Smooth muscle cell (in vitro differentiated cells): ENCODE measurements around the gene TMEM218. TPM values are rescaled to one million over a fixed set of nuclear protein-coding genes. Genes with fewer than 3 reads are reported as not detected.

Experiments used
- DNase-seq: peaks from one replicate; lab custom pipeline; 2025; ENCODE audit not compliant: unreplicated experiment; lab: John Stamatoyannopoulos, UW
- H2AFZ ChIP-seq: fragments of 200-600 bp; sonication (generic); 2 replicates; pipeline ENCODE4 v1.6.0; 2016; ENCODE audit warnings: antibody characterized with exemption, low read depth, mild to moderate bottlenecking
- H3F3A ChIP-seq: fragments of 200-600 bp; sonication (generic); 2 replicates; pipeline ENCODE4 v1.6.0; 2017; ENCODE audit warnings: antibody characterized with exemption, low read depth
- H3K27ac ChIP-seq: fragments of 200-600 bp; sonication (generic); 2 replicates; pipeline ENCODE4 v1.5.1; 2016; ENCODE audit warnings: low read depth, mild to moderate bottlenecking
- H3K27me3 ChIP-seq: fragments of 200-600 bp; sonication (generic); 2 replicates; pipeline ENCODE4 v1.6.1; 2016; ENCODE audit warnings: low read depth, mild to moderate bottlenecking
- H3K36me3 ChIP-seq: fragments of 200-600 bp; sonication (generic); 2 replicates; pipeline ENCODE4 v1.5.1; 2016; ENCODE audit warnings: low read depth
- H3K4me1 ChIP-seq: fragments of 200-600 bp; sonication (generic); 2 replicates; pipeline ENCODE4 v1.5.1; 2016; ENCODE audit warnings: low read depth
- H3K4me2 ChIP-seq: fragments of 200-600 bp; sonication (generic); 2 replicates; pipeline ENCODE4 v1.6.0; 2016; ENCODE audit warnings: mild to moderate bottlenecking
- H3K4me3 ChIP-seq: fragments of 200-600 bp; sonication (generic); 2 replicates; pipeline ENCODE4 v1.5.1; 2016; ENCODE audit warnings: mild to moderate bottlenecking
- H3K79me2 ChIP-seq: fragments of 200-600 bp; sonication (generic); 2 replicates; pipeline ENCODE4 v1.6.0; 2016; ENCODE audit warnings: low read depth, mild to moderate bottlenecking
- H3K9ac ChIP-seq: fragments of 200-600 bp; sonication (generic); 2 replicates; pipeline ENCODE4 v1.6.0; 2016; ENCODE audit warnings: low read depth
- H3K9me3 ChIP-seq: fragments of 200-600 bp; sonication (generic); replicated peaks from 2 replicates; pipeline ENCODE4 v1.5.1; 2016; ENCODE audit warnings: low read depth
- H4K20me1 ChIP-seq: fragments of 200-600 bp; sonication (generic); 2 replicates; pipeline ENCODE4 v1.6.0; 2016; ENCODE audit warnings: low read depth
- CTCF ChIP-seq: fragments of 200-600 bp; sonication (generic); IDR thresholded peaks from 2 replicates; pipeline ENCODE4 v1.5.1; 2017; ENCODE audit warnings: borderline replicate concordance, mild to moderate bottlenecking, antibody characterized with exemption; ENCODE audit not compliant: insufficient read depth, poor library complexity, severe bottlenecking
- WGBS: methylation state at CpG from one replicate; pipeline ENCODE4 v1.1.7; 2016; ENCODE audit warnings: low lambda C conversion rate; 5-methylcytosine and 5-hydroxymethylcytosine counted together
- polyA plus RNA-seq: library from polyadenylated mRNA; unstranded; fragments of >200 nt; fragmentation: Nextera tagmentation; extraction: Ambion mirVana; gene quantifications from 2 replicates; pipeline ENCODE4 v1.2.1, GENCODE V29; 2016
- total RNA-seq: library from RNA; depleted of rRNA; stranded (reverse); fragments of >200 nt; gene quantifications from 2 replicates; pipeline ENCODE4 v1.2.3, GENCODE V29; 2014

TMEM218 gene
- total and polyA plus RNA-seq, 2 experiments from 2014 or later: 22.1 to 30.7 TPM

GRCh38 chr11:125070699-125071254 lies 40.6 kb downstream of the TMEM218 start:
- peak overlapping the region; percentile 2 for H3K27ac ChIP-seq
- no peaks in the 10 kb centered on the region for H4K20me1 ChIP-seq
- H3K9ac ChIP-seq: no peak overlapping the region
- no peaks in the 10 kb centered on the region for H3K79me2 ChIP-seq
- no peak for TF ChIP-seq CTCF
- peak overlapping the region; percentile 21 for H3K4me2 ChIP-seq
- peaks cover 8% of the 10 kb centered on the region for H3K4me1 ChIP-seq
- DNase-seq: no peak
- 82% methylated on average over 7 of the region's 7 CpGs for WGBS
- no peaks in the 10 kb centered on the region for H3K9me3 ChIP-seq
- H3F3A ChIP-seq: no peaks in the 10 kb centered on the region
- peaks cover 6% of the 10 kb centered on the region for H3K27me3 ChIP-seq
- no peak overlapping the region for H2AFZ ChIP-seq
- no peak overlapping the region for H3K4me3 ChIP-seq
- H3K36me3 ChIP-seq: no peaks in the 10 kb centered on the region

- H3K4me2 ChIP-seq: no peak overlapping the region
Measured at GRCh38 chr11:125069796-125070195, 41.6 kb downstream of the TMEM218 start.

GRCh38 chr11:125069008-125069407 lies 42.4 kb downstream of the TMEM218 start:
- H3K9ac ChIP-seq: no peak overlapping the region
- H3K9me3 ChIP-seq: no peaks in the 10 kb centered on the region
- DNase-seq: no peak
- H3K79me2 ChIP-seq: no peaks in the 10 kb centered on the region
- H3K4me1 ChIP-seq: peaks cover 8% of the 10 kb centered on the region
- H3F3A ChIP-seq: no peaks in the 10 kb centered on the region
- H3K4me3 ChIP-seq: no peak overlapping the region
- H4K20me1 ChIP-seq: no peaks in the 10 kb centered on the region
- H3K36me3 ChIP-seq: no peaks in the 10 kb centered on the region
- no peak overlapping the region for H3K27ac ChIP-seq
- TF ChIP-seq CTCF: no peak
- no peak overlapping the region for H3K4me2 ChIP-seq
- peaks cover 24% of the 10 kb centered on the region for H3K27me3 ChIP-seq
- WGBS: 72% methylated on average over 4 of the region's 4 CpGs
- H2AFZ ChIP-seq: no peak overlapping the region

More at GRCh38 chr11:125069796-125070195, 41.6 kb downstream of the TMEM218 start:
- TF ChIP-seq CTCF: no peak
- H3K27me3 ChIP-seq: peaks cover 16% of the 10 kb centered on the region
- H3K27ac ChIP-seq: no peak overlapping the region
- no peaks in the 10 kb centered on the region for H3K9me3 ChIP-seq
- no peak overlapping the region for H3K4me3 ChIP-seq
- no peaks in the 10 kb centered on the region for H4K20me1 ChIP-seq
- no peaks in the 10 kb centered on the region for H3K36me3 ChIP-seq
- no peak overlapping the region for H3K9ac ChIP-seq
- H3F3A ChIP-seq: no peaks in the 10 kb centered on the region
- peaks cover 8% of the 10 kb centered on the region for H3K4me1 ChIP-seq
- H2AFZ ChIP-seq: no peak overlapping the region
- H3K79me2 ChIP-seq: no peaks in the 10 kb centered on the region
- 74% methylated on average over 5 of the region's 5 CpGs for WGBS
- DNase-seq: no peak

GRCh38 chr11:125068368-125068767 lies 43.1 kb downstream of the TMEM218 start:
- H3K79me2 ChIP-seq: no peaks in the 10 kb centered on the region
- no peak overlapping the region for H3K9ac ChIP-seq
- no peaks in the 10 kb centered on the region for H3K9me3 ChIP-seq
- H3K27me3 ChIP-seq: peaks cover 30% of the 10 kb centered on the region
- peaks cover 8% of the 10 kb centered on the region for H3K4me1 ChIP-seq
- H2AFZ ChIP-seq: no peak overlapping the region
- no peak overlapping the region for H3K4me2 ChIP-seq
- no peaks in the 10 kb centered on the region for H4K20me1 ChIP-seq
- 93% methylated on average over 4 of the region's 4 CpGs for WGBS
- no peaks in the 10 kb centered on the region for H3K36me3 ChIP-seq
- no peak for DNase-seq
- no peaks in the 10 kb centered on the region for H3F3A ChIP-seq
- no peak for TF ChIP-seq CTCF
- no peak overlapping the region for H3K4me3 ChIP-seq
- H3K27ac ChIP-seq: no peak overlapping the region
